Mammary epithelial cell (primary cell): ENCODE measurements around the gene MOV10.
"Not testable (repeated sequence)": the region's sequence is repeated elsewhere in the genome, so short reads cannot be mapped to it uniquely, and the experiment has no call there.

Source experiments
- EZH2 ChIP-seq: IDR thresholded peaks from 2 replicates; pipeline ENCODE4 v1.6.1; 2012; ENCODE audit warnings: low read length, inconsistent platforms, borderline replicate concordance
- TF ChIP-seq, protein P1 (sequence below), 2 donors: IDR thresholded peaks in 1 of 2; conservative IDR thresholded peaks in 1 of 2; 2 replicates each; pipeline ENCODE4 v1.5.1; 2011 to 2012; ENCODE audit warnings: inconsistent platforms in 2 of 2, low read length in 2 of 2, mild to moderate bottlenecking in 2 of 2, control low read depth in 1 of 2, low read depth in 1 of 2; ENCODE audit not compliant: insufficient read depth in 1 of 2; ENCODE audit errors: extremely low read depth in 1 of 2

DNA sequence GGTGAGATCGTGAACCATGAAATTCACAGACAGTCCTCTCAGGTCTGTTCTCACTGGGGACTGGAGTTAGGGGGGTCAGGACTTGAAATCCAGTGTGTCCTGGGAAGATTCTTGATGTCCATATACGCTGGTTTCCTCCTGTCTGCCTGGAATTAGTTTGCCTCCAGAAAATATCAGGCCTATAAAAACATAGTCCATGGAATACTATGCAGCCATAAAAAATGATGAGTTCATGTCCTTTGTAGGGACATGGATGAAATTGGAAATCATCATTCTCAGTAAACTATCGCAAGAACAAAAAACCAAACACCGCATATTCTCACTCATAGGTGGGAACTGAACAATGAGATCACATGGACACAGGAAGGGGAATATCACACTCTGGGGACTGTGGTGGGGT, 49.8 kb downstream of the MOV10 start:
- TF ChIP-seq, protein P1, sequence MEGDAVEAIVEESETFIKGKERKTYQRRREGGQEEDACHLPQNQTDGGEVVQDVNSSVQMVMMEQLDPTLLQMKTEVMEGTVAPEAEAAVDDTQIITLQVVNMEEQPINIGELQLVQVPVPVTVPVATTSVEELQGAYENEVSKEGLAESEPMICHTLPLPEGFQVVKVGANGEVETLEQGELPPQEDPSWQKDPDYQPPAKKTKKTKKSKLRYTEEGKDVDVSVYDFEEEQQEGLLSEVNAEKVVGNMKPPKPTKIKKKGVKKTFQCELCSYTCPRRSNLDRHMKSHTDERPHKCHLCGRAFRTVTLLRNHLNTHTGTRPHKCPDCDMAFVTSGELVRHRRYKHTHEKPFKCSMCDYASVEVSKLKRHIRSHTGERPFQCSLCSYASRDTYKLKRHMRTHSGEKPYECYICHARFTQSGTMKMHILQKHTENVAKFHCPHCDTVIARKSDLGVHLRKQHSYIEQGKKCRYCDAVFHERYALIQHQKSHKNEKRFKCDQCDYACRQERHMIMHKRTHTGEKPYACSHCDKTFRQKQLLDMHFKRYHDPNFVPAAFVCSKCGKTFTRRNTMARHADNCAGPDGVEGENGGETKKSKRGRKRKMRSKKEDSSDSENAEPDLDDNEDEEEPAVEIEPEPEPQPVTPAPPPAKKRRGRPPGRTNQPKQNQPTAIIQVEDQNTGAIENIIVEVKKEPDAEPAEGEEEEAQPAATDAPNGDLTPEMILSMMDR (conservative IDR thresholded peaks at IDR 0.05 in 1 of 2, IDR thresholded peaks at IDR 0.05 in 1 of 2; ENCODE audit: extremely low read depth in 1 of 2, insufficient read depth in 1 of 2, low read depth in 1 of 2, low read length in 2 of 2) = not testable (repeated sequence)
- TF ChIP-seq EZH2 = not testable (repeated sequence)
